HG03520 (cell line): Measurements from ENCODE around the gene TBC1D1.

ENCODE experiments used
- ATAC-seq: cut with Tn5 transposase; IDR thresholded peaks from one replicate; pipeline ENCODE4 v1.9.1; 2021; ENCODE audit warnings: mild to moderate bottlenecking, moderate library complexity; ENCODE audit not compliant: unreplicated experiment

The TBC1D1 gene

GRCh38 chr4:38119668-38120385, 228.9 kb downstream of the TBC1D1 start:
- no peak for ATAC-seq

- ATAC-seq = no peak
Measured at GRCh38 chr4:38120772-38121171, 229.9 kb downstream of the TBC1D1 start.

- no peak for ATAC-seq
Measured at GRCh38 chr4:38122060-38122459, 231.2 kb downstream of the TBC1D1 start.

GRCh38 chr4:38123555-38123954, 232.7 kb downstream of the TBC1D1 start:
- no peak for ATAC-seq

GRCh38 chr4:38124961-38125360, 234.1 kb downstream of the TBC1D1 start:
- no peak for ATAC-seq

GRCh38 chr4:38125816-38126215, 234.9 kb downstream of the TBC1D1 start:
- no peak for ATAC-seq

GRCh38 chr4:38128478-38129459, 237.9 kb downstream of the TBC1D1 start:
- ATAC-seq = peak; percentile 32

- ATAC-seq = no peak
Measured at GRCh38 chr4:38129460-38130227, 238.8 kb downstream of the TBC1D1 start.

GRCh38 chr4:38130884-38131283, 240.0 kb downstream of the TBC1D1 start:
- ATAC-seq = no peak

- ATAC-seq = peak; percentile 37
Measured at GRCh38 chr4:38131371-38132091, 240.6 kb downstream of the TBC1D1 start.

GRCh38 chr4:38132107-38132673, 241.3 kb downstream of the TBC1D1 start:
- ATAC-seq = peak; percentile 77

GRCh38 chr4:38132843-38133662, 242.2 kb downstream of the TBC1D1 start:
- ATAC-seq = no peak

- no peak for ATAC-seq
Measured at GRCh38 chr4:38133711-38134480, 243.0 kb downstream of the TBC1D1 start.

GRCh38 chr4:38135201-38135600, 244.3 kb downstream of the TBC1D1 start:
- ATAC-seq = no peak

- ATAC-seq = no peak
Measured at GRCh38 chr4:38136604-38137003, 245.7 kb downstream of the TBC1D1 start.

GRCh38 chr4:38137080-38137479, 246.2 kb downstream of the TBC1D1 start:
- ATAC-seq = no peak

- ATAC-seq = no peak
Measured at GRCh38 chr4:38138363-38138762, 247.5 kb downstream of the TBC1D1 start.

- no peak for ATAC-seq
Measured at GRCh38 chr4:38139187-38139586, 248.3 kb downstream of the TBC1D1 start.
